ENCODE results near the gene ARHGAP24. TPM values are rescaled to one million over a fixed set of nuclear protein-coding genes. Genes with fewer than 3 reads are reported as not detected.

Gene ARHGAP24
- total RNA-seq, 1 donor from 2014 or later: 1.5 TPM

DNA sequence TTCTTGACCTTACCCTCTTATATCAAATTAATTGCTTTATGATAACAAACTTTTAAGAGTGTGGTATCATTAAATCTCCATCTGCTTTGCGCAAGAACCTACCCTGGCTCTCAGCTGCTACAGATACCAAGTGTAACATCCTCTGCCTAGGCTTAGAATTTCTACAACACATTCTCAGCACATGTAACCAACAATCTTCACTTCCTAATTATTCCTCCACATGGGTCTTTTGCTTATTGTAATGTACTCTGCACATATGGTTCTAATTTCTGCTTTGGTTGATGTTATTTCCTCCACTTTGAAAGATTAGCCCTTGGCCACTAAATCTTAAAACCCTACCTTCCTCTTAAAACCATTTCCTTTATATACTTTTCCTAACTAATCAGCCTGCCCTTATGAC is 242.4 kb downstream of the ARHGAP24 start:
- Mint-ChIP-seq H3K4me1 (no peaks in the 10 kb centered on the region), H3K27me3 (ENCODE audit: low read depth) (no peaks in the 10 kb centered on the region), H3K4me3 (no peak overlapping the region), H3K9me3 (no peaks in the 10 kb centered on the region), H3K36me3 (ENCODE audit: low read depth) (no peaks in the 10 kb centered on the region), H3K27ac (ENCODE audit: unreplicated experiment) (no peak overlapping the region)
- TF ChIP-seq, protein P1, sequence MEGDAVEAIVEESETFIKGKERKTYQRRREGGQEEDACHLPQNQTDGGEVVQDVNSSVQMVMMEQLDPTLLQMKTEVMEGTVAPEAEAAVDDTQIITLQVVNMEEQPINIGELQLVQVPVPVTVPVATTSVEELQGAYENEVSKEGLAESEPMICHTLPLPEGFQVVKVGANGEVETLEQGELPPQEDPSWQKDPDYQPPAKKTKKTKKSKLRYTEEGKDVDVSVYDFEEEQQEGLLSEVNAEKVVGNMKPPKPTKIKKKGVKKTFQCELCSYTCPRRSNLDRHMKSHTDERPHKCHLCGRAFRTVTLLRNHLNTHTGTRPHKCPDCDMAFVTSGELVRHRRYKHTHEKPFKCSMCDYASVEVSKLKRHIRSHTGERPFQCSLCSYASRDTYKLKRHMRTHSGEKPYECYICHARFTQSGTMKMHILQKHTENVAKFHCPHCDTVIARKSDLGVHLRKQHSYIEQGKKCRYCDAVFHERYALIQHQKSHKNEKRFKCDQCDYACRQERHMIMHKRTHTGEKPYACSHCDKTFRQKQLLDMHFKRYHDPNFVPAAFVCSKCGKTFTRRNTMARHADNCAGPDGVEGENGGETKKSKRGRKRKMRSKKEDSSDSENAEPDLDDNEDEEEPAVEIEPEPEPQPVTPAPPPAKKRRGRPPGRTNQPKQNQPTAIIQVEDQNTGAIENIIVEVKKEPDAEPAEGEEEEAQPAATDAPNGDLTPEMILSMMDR (conservative IDR thresholded peaks at IDR 0.05): no peak
- no peak for DNase-seq (ENCODE audit: low read depth, low spot score)

DNA sequence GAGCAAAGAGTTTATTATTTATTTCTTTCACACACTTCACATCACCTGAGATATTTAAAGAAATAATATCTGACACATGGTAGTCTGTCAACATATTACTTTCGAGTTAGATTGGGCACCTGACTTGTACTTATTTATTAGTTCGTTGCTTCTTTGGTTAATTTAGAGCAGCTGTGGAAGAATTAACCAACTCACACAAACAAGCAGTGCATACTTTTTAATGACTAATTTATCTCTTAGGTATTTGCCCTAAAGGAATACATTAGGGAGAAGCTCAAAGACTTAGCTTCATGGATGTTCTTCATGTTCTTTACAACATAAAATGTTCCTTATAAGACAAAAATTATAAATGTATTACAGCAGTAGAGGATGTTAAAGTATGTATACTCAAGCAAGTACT is 242.9 kb downstream of the ARHGAP24 start:
- DNase-seq (ENCODE audit: low read depth, low spot score): no peak
- H3K36me3 Mint-ChIP-seq (ENCODE audit: low read depth): no peaks in the 10 kb centered on the region
- no peak overlapping the region for H3K27ac Mint-ChIP-seq (ENCODE audit: unreplicated experiment)
- H3K4me1 Mint-ChIP-seq: no peaks in the 10 kb centered on the region
- TF ChIP-seq, protein P1 (conservative IDR thresholded peaks at IDR 0.05): no peak
- H3K9me3 Mint-ChIP-seq: no peaks in the 10 kb centered on the region
- no peaks in the 10 kb centered on the region for H3K27me3 Mint-ChIP-seq (ENCODE audit: low read depth)
- no peak overlapping the region for H3K4me3 Mint-ChIP-seq

DNA sequence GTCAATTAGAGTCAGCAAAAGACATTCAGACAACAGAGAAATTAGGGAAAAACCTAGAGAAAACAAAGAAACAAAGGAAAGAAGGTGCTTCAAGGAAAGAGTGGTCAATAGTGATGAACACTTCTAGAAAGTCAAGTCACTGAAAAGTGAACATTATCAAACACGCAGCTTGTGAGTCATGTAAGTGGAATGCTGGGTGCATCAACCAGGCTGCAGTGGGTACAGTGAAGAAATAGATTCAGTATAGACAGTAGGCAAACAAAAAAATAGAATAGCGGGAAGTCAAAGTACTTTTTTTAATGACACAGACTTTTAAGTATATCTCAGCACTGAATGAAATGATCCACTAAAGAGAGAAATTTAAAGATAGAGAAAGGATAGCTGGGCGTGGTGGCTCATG is 245.8 kb downstream of the ARHGAP24 start:
- no peaks in the 10 kb centered on the region for H3K9me3 Mint-ChIP-seq
- no peaks in the 10 kb centered on the region for H3K36me3 Mint-ChIP-seq (ENCODE audit: low read depth)
- H3K4me3 Mint-ChIP-seq: no peak overlapping the region
- peaks cover 4% of the 10 kb centered on the region for H3K4me1 Mint-ChIP-seq
- H3K27ac Mint-ChIP-seq (ENCODE audit: unreplicated experiment): no peak overlapping the region
- no peaks in the 10 kb centered on the region for H3K27me3 Mint-ChIP-seq (ENCODE audit: low read depth)
- TF ChIP-seq, protein P1 (conservative IDR thresholded peaks at IDR 0.05): no peak
- no peak for DNase-seq (ENCODE audit: low read depth, low spot score)

DNA sequence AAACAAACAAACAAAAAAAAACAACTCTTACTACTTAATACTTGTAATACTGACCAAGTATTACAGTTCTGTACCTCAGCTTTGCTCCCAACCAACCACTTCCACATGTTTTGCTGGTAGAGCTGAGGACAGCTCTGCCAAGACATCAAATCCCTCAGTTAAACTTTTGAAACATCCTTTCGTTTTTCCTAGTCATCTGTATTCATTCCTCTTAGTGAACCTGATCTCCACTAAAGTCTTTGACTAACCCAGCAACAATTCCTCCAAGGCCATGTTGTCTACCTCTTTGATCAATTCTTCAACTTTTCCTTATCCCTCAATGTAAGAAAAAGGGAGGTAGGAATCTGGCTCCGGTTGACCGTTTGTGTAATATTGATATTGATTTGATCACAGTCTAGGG is 247.5 kb downstream of the ARHGAP24 start:
- H3K27ac Mint-ChIP-seq (ENCODE audit: unreplicated experiment): no peak overlapping the region
- TF ChIP-seq, protein P1 (conservative IDR thresholded peaks at IDR 0.05): no peak
- no peaks in the 10 kb centered on the region for H3K27me3 Mint-ChIP-seq (ENCODE audit: low read depth)
- no peaks in the 10 kb centered on the region for H3K9me3 Mint-ChIP-seq
- H3K4me3 Mint-ChIP-seq: no peak overlapping the region
- no peaks in the 10 kb centered on the region for H3K36me3 Mint-ChIP-seq (ENCODE audit: low read depth)
- no peak for DNase-seq (ENCODE audit: low read depth, low spot score)
- peaks cover 4% of the 10 kb centered on the region for H3K4me1 Mint-ChIP-seq

DNA sequence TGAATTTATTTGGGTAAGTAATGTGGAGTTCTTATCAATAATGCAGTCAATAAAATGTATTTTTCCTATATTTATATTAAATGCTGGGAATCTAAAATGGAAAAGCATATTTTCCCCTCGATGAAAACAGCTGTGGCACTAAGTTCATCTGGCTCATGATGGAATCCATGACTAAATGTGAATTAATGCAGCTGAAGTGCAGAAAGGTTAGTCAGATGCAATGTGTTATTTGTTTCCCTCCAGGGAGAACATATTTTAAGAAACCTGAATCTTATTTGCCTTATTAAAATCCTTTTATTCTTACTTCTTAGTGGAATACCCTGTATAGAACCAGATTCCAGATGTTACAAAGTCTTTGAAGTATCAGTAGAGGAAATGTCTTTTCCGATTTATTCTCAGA is 247.9 kb downstream of the ARHGAP24 start:
- Mint-ChIP-seq H3K27me3 (ENCODE audit: low read depth) (no peaks in the 10 kb centered on the region), H3K36me3 (ENCODE audit: low read depth) (no peaks in the 10 kb centered on the region), H3K9me3 (no peaks in the 10 kb centered on the region), H3K27ac (ENCODE audit: unreplicated experiment) (no peak overlapping the region), H3K4me1 (peaks cover 4% of the 10 kb centered on the region), H3K4me3 (no peak overlapping the region)
- TF ChIP-seq, protein P1 (conservative IDR thresholded peaks at IDR 0.05): no peak
- no peak for DNase-seq (ENCODE audit: low read depth, low spot score)

Measured in neural crest cell (in vitro differentiated cells).